ENCODE data around the gene HOXD10. TPM values are rescaled to one million over a fixed set of nuclear protein-coding genes. Genes with fewer than 3 reads are reported as not detected.
A peak's percentile ranks its signal among the peaks of the same experiment; 100 is the strongest.

The HOXD10 gene
- total RNA-seq, 2 donors from 2014 or later = 10.4 to 32.5 TPM

DNA sequence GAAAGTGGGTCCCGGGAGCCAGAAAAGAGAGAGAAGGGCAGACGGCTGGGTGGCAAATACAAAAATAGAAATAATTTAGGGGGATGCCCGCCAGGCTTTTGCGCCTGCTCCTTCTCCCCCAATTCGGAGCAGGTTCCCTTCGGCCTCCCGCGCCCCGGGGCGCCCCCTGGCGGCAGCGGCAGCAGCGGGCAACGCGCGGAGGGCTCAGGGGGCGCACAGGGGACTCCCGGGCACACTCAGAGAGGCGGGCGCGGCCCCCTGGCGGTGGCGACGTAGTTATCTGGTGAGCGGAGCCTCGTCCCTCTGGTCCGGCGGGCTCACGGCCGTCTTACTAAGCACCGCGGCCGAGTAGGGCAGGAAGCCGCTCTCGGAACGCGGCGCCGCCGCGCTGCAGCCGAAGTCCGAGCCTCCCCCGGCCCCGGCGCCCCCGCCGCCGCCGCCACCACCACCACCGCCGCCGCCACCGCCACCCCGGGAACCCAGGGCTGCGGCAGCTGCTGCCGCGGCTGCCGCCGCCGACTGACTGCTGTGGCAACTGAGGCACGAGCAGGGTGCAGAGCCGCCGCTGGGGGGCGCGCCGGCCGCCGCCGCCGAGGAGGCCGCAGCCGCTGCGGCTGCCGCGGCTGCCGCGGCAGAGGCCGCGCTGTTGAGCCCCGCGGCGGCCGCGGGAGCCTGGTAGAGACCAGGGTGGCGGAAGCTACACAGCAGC lies 36.6 kb upstream of the HOXD10 start:
- Histone ChIP-seq H3K27ac (peak overlapping the region; percentile 77 to 82), H3K9me3 (no peaks in the 10 kb centered on the region), H3K4me3 (peak overlapping the region; percentile 12 to 33), H3K36me3 (no peaks in the 10 kb centered on the region), H3K4me1 (replicated peaks) (no peaks in the 10 kb centered on the region), H3K27me3 (replicated peaks; ENCODE audit: insufficient read depth) (peaks cover 28% of the 10 kb centered on the region)
- 6% methylated on average over 66 of the region's 86 CpGs for WGBS
- no peak for DNase-seq (ENCODE audit: low spot score)
- TF ChIP-seq, protein P1, sequence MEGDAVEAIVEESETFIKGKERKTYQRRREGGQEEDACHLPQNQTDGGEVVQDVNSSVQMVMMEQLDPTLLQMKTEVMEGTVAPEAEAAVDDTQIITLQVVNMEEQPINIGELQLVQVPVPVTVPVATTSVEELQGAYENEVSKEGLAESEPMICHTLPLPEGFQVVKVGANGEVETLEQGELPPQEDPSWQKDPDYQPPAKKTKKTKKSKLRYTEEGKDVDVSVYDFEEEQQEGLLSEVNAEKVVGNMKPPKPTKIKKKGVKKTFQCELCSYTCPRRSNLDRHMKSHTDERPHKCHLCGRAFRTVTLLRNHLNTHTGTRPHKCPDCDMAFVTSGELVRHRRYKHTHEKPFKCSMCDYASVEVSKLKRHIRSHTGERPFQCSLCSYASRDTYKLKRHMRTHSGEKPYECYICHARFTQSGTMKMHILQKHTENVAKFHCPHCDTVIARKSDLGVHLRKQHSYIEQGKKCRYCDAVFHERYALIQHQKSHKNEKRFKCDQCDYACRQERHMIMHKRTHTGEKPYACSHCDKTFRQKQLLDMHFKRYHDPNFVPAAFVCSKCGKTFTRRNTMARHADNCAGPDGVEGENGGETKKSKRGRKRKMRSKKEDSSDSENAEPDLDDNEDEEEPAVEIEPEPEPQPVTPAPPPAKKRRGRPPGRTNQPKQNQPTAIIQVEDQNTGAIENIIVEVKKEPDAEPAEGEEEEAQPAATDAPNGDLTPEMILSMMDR (IDR thresholded peaks at IDR 0.05) = peak; percentile 64 to 94 (median 80)
- TF ChIP-seq POLR2AphosphoS5 (IDR thresholded peaks at IDR 0.05) (no peak), POLR2A (IDR thresholded peaks at IDR 0.05) (no peak)
- intact Hi-C loops (cut with DNase I) = loop anchor here (5.0 kb wide), 1 partner anchor 78 kb away; the partner anchor contains the start of gene LNPK

DNA sequence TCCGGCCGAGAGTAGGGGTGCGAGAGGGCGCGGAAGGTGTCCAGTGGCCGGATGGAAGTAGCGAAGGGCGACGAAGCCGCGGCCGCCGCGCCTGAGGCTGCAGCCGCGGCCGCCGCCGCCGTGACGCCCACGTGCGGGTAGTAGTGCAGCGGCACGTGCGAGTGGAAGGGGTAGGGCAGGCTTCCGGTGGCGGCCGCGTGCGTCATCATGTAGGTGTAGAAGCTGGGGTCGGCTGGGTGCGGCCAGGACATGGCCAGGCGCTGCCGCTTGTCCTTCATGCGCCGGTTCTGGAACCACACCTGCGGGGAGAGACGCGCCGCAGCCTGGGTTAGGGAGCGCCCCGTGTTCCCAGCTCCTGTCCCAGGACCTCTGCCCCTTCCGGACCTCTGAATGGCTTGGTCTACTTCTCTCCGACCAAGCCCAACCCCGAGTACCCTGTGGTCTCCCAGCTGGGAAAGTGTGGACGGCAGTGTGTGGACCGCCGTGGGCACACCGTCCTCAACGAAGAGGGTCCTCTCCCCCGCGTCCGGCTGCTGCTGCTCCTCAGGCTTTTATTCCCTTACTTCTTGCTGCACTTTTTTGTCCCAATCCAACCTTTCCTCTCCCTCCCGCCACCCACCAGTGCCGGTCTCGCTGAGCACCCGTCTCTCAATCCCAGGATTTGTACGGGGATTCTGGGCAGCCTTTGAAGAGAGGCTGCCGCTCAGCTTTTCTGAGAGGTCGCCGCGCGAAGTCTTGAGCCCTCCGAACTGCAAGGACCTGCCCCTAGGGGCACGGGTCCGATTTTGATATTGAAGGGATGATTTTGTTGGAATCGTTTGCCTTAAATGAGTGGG lies 35.8 kb upstream of the HOXD10 start:
- TF ChIP-seq POLR2AphosphoS5 (IDR thresholded peaks at IDR 0.05) (peak; percentile 19), POLR2A (IDR thresholded peaks at IDR 0.05) (peak; percentile 82)
- TF ChIP-seq, protein P1 (IDR thresholded peaks at IDR 0.05) = peak in 1 of 4 experiments; percentile 26
- 13% methylated on average over 61 of the region's 68 CpGs for WGBS
- Histone ChIP-seq H3K36me3 (no peaks in the 10 kb centered on the region), H3K4me1 (replicated peaks) (no peaks in the 10 kb centered on the region), H3K27me3 (replicated peaks; ENCODE audit: insufficient read depth) (peaks cover 32% of the 10 kb centered on the region), H3K4me3 (peak overlapping the region; percentile 12 to 33), H3K27ac (peak overlapping the region; percentile 77 to 82), H3K9me3 (no peaks in the 10 kb centered on the region)
- intact Hi-C loops (cut with DNase I) = no loop called here
- no peak for DNase-seq (ENCODE audit: low spot score)

DNA sequence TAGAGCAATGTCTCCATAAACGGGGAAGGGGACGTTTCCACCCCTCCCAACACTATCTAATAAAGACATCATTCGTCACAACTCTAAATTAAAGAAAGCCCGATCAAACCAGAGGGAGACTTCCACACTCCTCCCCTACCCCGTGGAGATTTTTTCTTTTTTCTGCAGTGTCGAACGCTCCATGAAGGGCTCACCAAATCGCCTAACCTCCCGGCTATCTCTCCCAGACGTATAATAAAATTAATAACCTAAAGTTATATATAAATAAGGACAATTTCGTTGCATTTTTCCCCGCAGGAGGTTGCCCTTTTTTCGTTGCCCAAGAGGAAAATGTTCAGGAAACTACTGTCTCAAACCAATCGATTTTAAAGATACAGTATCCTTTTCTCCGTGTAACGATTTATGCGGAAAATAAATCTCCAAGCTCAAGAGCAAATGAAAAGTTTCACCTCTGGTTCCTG lies 35.2 kb upstream of the HOXD10 start:
- Histone ChIP-seq H3K4me1 (replicated peaks) (no peaks in the 10 kb centered on the region), H3K4me3 (peak overlapping the region; percentile 20 to 33), H3K27me3 (replicated peaks; ENCODE audit: insufficient read depth) (peaks cover 32% of the 10 kb centered on the region), H3K36me3 (no peaks in the 10 kb centered on the region), H3K27ac (peak overlapping the region; percentile 77 to 82), H3K9me3 (no peaks in the 10 kb centered on the region)
- TF ChIP-seq POLR2AphosphoS5 (IDR thresholded peaks at IDR 0.05) = no peak
- TF ChIP-seq, protein P1 (IDR thresholded peaks at IDR 0.05) = no peak
- TF ChIP-seq POLR2A (IDR thresholded peaks at IDR 0.05) = no peak
- intact Hi-C loops (cut with DNase I) = no loop called here
- no peak for DNase-seq (ENCODE audit: low spot score)
- 18% methylated on average over 17 of the region's 17 CpGs for WGBS

DNA sequence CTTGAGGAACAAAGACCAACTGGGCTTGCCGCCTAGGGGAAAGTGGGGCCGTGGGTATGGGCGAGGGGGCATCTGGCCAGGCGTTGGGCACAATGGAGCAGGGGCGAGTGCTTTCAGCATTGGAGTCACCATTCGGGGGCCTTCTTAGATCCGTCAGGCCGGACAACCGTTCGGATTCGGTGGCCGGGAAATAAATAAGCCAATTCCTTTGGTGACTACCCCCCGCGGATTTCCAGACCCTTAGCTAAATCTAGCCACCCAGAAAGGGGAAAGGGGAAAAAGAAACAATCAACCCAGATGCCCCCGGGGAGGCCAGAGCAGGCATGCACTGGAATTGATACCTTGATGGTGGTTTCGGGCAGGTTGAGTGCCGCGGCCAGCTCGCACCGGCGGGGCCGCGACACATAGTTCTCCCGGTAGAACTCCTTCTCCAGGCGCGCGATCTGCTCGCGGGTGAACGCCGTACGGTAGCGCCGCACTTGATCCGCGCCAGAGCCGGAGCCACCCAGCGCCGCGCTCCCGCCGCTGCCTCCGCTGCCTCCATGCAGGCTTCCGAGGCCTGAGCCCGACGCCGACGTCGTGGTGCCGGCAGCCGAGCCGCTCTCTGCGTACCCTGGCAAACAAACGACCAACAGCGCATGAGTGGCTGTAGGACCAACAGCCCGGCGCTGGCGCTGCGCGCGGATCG lies 34.6 kb upstream of the HOXD10 start:
- peaks cover 28% of the 10 kb centered on the region for H3K27me3 ChIP-seq (replicated peaks; ENCODE audit: insufficient read depth)

More for the DNA sequence above, 34.6 kb upstream of the HOXD10 start:
- Histone ChIP-seq H3K4me3 (peak overlapping the region; percentile 20 to 33), H3K27ac (peak overlapping the region; percentile 77 to 82), H3K4me1 (replicated peaks) (no peaks in the 10 kb centered on the region), H3K36me3 (no peaks in the 10 kb centered on the region), H3K9me3 (no peaks in the 10 kb centered on the region)
- DNase-seq (ENCODE audit: low spot score) = no peak
- no peak for TF ChIP-seq POLR2A (IDR thresholded peaks at IDR 0.05)
- TF ChIP-seq, protein P1 (IDR thresholded peaks at IDR 0.05) = no peak
- TF ChIP-seq POLR2AphosphoS5 (IDR thresholded peaks at IDR 0.05) = no peak
- WGBS = 8% methylated on average over 61 of the region's 62 CpGs
- intact Hi-C loops (cut with DNase I) = no loop called here
